Hematopoietic multipotent progenitor cell treated with erythropoietin and hydrocortisone succinate and interleukin-3 and kit ligand, for 8 days (in vitro differentiated cells): ENCODE results near the gene FRMD4B.

ENCODE experiments used
- DNase-seq: peaks from one replicate; pipeline ENCODE4 v3.0.0-alpha.2; 2015

Gene FRMD4B

DNA sequence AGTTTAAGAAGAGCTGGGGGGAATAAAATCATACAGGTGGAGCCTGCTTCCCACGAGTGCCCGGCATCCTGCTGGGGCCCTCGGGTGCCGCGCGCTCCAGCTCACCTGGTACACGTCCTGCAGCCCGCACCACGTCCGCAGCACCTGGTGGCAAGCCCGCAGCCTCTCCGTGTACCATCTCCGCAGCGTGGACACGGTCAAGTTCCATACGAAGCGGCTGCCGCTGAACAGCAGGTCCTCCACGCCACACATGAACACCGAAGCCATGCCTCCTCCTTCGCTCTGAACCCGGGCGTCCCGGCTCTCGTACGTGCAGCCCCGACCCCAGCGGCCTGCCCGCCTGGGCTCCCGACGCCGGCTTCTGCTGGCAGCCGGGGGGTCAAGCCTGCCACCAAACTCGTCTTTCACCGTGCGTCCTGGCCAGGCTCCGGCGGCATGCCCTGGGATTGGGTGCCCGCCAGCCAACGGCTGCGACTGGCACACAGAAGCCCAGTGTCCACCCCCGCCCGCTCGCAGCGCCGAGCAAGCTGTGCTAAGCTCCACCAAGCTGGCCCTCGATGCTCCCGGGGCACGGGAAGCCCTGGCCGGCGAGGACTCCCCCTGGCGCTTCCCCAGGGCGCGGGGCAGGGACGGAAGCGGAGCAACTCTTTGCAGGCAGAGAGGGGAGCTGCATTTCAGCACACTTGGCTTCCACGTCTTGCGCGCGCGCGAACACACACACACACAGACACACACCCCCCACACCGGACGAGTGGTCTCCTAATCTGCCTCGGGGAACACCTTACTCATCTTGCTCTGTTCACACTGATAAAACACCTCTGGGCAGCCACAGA lies at the start of gene FRMD4B:
Gene FRMD4B, minus strand, starts transcription at position 366 of the 833 bp plus-strand sequence. Its CDS starts 99 bp downstream, at position 267.
- DNase-seq, result peak; percentile 25

DNA sequence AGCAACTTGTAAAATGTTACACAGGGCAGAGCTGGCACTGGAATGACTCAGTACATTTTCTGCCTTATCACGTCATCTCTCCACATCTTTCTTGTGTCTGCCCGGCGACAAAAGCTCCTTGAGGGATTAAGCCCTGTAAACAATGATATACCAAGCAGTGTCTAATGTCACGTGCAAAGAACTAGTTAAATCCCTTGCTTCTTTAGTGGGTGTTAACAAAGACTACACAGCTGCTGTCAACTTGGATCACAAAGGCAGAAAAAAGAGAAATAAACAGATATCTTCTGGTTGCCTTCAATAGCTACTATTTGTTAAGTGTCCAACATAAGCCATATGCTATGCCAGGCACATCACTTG lies 48.1 kb upstream of the FRMD4B start:
- peak; percentile 49 for DNase-seq

- DNase-seq, result no peak
Measured at GRCh38 chr3:69433121-69433968, 47.5 kb upstream of the FRMD4B start.

DNA sequence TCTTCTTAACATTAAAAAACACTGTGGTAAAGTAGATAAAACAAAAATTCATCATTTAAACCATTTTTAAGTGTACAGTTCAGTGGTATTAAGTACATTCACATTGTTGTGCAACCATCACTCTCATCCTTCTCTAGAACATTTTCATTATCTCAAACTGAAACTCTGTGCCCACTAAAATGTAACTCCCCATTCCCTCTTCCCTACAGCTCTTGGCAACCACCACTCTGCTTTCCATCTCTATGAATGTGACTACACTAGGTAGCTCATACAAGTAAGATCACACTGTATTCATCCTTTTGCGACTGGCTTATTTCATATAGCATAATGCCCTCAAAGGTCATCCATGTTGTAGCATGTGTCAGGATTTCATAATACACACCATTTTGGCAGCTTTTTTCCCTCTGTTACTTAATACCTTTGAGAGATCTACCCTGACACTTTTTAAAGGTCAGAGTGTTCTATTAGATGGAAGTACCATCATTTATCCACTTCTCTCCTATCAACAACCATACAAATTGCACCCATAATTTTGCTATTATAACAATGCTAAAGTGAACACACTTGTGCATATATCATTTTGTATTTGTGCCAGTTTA lies 42.9 kb upstream of the FRMD4B start:
- no peak for DNase-seq

- DNase-seq, result no peak
Measured at GRCh38 chr3:69426967-69427304, 41.0 kb upstream of the FRMD4B start.

DNA sequence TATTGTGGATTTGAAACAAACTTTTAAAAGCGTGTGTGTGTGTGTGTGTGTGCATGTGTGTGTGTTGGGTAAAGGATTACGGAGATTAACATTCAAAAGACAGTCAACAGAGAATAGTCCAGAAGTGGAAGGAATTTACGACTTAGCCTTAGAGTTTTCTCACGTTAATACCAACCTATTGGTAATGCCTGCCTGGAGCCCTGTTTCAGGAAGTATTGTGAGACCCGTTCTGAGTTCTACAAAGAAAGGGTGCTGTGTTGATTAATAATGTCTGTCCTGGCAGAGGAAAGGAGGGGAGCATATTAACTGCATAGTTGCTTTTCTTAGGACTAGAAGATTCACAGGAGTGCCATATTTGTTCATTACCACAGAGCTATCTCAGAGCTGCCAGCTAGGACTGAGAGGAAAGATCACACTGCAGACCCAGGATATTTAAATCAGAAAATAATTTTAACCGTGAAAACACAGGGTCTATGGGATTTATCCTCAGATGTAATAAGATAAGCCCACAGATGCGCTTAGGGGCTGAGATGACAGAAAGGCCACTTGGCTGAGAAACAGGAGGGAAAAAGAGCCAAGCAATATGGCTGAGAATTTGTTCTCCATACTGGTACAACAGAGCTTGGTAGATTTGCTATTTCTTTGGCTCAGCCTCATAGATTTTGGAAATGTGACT lies 40.5 kb upstream of the FRMD4B start:
- DNase-seq, result no peak

GRCh38 chr3:69425249-69425648 lies 39.4 kb upstream of the FRMD4B start:
- DNase-seq, result peak; percentile 36

DNA sequence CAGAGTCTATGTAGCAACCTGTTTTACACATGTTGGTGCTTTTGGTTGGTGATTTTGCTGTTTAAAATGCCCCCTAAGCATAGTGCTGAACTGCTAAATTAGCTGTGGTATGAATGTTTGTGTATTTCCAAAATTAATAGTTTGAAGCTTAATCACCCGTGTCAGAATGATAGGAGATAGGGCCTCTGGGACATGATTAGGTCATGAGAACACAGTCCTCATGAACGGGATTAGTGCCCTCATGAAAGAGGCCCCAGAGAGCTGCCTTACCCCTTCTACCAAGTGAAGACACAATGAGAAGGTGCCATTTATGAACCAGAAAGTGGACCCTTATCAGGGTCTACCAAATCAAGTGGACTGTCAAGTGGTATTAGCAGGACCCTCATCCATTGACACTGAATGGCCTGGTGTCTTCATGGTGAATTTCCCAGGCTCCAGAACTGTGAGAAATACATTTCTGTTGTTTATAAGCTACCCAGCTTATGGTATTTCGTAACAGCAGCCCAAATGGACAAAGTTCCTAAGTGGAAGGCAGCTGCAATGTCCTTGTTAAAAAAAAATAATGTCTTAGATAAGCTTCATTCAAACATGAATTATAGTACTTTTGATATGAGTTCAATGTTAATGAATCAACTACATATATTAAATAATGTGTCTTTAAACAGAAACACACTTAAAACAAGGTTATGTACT lies 37.7 kb upstream of the FRMD4B start:
- no peak for DNase-seq

GRCh38 chr3:69422751-69423150 lies 36.9 kb upstream of the FRMD4B start:
- no peak for DNase-seq

GRCh38 chr3:69420781-69421520 lies 35.1 kb upstream of the FRMD4B start:
- no peak for DNase-seq

DNA sequence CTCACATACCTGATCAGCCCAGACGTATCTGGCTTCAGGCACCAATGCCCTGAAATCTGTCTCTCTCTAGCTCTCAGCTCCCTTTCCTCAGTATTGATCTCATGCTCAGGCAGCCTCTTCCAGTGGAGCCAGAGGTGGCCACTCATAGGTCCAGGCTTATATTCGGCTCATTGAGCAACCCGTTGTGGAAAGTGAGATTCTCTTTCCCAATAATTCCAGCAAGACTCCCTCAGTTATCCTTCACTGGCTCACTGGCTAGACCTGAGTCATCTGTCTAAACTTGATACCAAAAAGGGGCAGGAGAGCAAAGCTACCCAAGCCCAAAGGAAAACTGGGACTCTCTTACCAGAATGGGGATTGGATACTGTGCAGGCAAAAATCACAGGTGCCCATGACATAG lies 33.4 kb upstream of the FRMD4B start:
- no peak for DNase-seq

DNA sequence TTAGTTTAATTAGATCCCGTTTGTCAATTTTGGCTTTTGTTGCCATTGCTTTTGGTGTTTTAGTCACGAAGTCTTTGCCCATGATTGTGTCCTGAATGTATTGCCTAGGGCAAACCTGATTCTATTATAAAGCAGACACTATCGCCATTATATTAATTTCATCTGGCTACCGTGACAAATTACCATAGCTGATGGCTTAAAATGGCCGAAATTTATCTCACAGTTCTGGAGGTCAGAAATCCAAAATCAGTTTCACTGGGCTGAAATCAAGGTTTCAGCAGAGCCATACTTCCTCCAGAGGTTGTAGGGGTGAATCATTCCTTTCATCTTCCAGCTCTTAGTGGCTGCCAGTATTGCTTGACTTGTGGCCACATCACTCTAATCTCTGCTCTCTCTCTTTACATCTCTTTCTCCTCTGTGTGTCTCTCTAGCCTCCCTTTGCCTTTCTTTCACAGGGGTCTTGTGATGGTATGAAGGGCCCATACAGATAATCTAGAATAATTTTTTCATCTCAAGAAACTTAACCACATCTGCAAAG lies 31.7 kb upstream of the FRMD4B start:
- no peak for DNase-seq

DNA sequence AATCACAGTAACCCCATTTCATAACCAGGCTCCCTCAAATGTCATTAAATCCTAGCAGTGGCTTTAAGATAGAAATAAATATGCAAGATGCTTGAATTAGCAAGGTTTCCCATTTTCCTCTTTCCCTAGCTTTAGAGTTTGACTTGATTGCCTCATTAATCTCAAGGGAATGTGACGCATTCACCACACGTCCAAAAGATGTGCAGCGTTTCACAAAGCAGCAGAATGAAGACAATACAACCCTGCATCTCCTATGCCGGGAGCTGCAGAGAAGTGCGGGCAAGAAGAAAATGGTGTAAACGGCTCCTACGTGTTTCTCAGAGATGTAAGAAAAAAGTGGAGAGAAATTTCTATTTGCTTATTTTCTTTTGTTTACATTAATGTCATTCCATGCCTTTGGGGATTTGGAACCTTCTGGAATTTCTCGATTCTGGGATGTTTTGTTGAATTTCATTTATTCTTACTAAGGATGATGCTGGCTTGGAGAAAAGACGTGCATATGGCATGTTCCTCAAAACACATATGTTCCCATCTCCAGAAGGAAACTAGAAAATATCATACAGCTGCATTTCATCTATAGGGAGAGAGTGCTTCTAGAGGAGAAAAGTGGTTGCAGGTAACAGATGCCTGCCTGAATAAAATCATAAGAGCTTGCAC lies 27.8 kb upstream of the FRMD4B start:
- DNase-seq, result no peak

DNA sequence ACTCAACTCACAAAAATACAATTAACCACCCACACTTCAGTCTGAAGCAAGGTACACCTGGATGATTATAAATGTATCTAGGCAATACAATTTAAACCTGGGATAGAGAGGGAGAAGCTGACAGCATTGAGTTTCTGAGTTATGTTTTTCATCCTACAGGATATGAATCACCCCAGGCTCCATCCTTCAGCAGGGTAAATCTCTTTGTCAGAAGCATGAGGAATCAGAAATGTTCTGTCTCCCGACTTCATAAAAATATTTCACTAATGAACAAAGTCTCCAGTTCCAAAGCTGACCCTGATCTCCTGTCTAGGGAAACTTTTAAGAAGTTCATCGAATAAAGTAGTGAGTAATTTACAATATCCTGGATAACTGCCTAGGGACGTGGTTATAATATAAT lies 25.5 kb upstream of the FRMD4B start:
- DNase-seq, result no peak

GRCh38 chr3:69410301-69410700 lies 24.4 kb upstream of the FRMD4B start:
- peak; percentile 70 for DNase-seq

DNA sequence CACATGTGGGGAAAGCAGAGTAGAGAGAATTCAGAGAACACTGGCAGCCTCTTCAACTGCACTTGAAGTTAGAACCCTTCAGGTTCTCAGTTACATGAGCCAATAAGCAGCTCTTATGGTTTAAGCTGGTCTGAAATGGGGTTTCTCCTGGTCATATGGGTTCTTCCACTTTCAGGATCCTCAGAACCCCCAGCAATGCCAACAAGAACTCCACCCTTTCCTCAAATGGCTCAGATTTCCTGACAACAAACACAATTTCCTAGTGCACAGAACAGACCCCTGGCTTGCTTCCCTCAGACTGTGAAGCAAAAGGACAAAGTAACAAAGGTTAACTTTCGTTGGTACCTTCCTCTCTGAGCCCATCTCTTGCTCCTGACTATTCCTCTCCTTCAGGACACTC lies 23.9 kb upstream of the FRMD4B start:
- no peak for DNase-seq

GRCh38 chr3:69409011-69409410 lies 23.1 kb upstream of the FRMD4B start:
- no peak for DNase-seq

- no peak for DNase-seq
Measured at GRCh38 chr3:69408542-69408941, 22.7 kb upstream of the FRMD4B start.

- DNase-seq, result no peak
Measured at GRCh38 chr3:69407908-69408307, 22.0 kb upstream of the FRMD4B start.

DNA sequence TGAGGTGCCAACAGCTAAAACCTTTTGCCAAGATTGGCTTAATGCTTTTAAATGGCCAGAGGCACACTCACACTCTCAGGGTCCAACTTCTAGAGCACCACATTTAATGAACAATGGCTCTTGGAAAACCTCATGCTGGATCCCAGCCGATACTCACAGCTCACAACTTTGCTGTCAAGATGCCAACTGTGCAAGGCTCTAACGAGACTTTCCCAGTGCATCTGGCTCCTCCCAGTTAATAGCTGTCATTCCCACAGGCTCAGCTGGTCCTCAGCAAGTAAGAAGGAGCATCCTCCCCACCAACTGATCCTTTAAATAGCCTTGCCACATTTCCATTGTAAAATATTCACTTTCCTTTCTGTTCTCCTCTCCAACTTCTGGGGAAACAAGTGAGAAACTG lies 20.3 kb upstream of the FRMD4B start:
- DNase-seq, result no peak

DNA sequence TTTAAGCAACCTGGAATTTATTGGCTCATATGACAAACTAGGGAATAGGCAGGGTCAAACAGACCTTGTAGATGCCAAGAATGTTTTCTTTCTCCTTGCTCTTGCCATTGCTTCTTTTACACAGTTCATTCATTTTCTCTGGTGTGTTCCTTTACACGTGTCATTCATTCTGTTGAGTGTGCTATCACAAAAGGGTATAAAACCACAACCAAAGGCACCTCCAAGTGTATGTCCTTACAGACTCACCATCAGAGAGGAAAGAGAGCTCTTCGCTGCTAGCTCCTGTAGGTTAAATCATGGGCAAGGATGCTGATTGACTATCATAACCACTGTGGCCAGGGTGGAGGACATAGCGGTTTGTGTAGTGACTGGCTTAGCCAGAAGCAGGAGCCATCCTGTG lies 19.2 kb upstream of the FRMD4B start:
- DNase-seq, result no peak
